ENCODE results near the gene PTPRN. TPM values are rescaled to one million over a fixed set of nuclear protein-coding genes. Genes with fewer than 3 reads are reported as not detected.
A peak's percentile ranks its signal among the peaks of the same experiment; 100 is the strongest.

PTPRN gene
- total RNA-seq, 1 experiment from 2014 or later: 6.5 TPM

- peaks cover 2% of the 10 kb centered on the region; the same call in 1 of the 2 replicates for H3K4me1 ChIP-seq (ENCODE audit: insufficient read depth, low read length)
- TF ChIP-seq CTCF (conservative IDR thresholded peaks at IDR 0.05): no peak
- no peak overlapping the region for H2BK120ac ChIP-seq (ENCODE audit: low read depth, low read length, poor library complexity, severe bottlenecking)
- H3K23ac ChIP-seq (ENCODE audit: insufficient read length, low read depth, low read length): no peak overlapping the region
- H2BK12ac ChIP-seq (ENCODE audit: insufficient read length, low read depth, low read length): no peak overlapping the region
- Mint-ChIP-seq H3K27ac (no peak overlapping the region), H3K36me3 (ENCODE audit: insufficient read depth in 1 of 3, low read depth in 3 of 3) (peaks cover 9 to 24% (median 23%) of the 10 kb centered on the region in 3 experiments; a peak in 6 of 7 replicates), H3K27me3 (ENCODE audit: low read depth) (peaks cover 9% of the 10 kb centered on the region), H3K4me3 (peak overlapping the region; percentile 92 to 96), H3K9me3 (no peaks in the 10 kb centered on the region), H3K4me1 (peaks cover 20 to 28% of the 10 kb centered on the region in 2 experiments)
- no peak overlapping the region for H4K5ac ChIP-seq (ENCODE audit: insufficient read length, low read depth, low read length)
- DNase-seq: no peak
- H4K8ac ChIP-seq (replicated peaks; ENCODE audit: insufficient read length, low read depth, low read length): no peak overlapping the region
- H3K4ac ChIP-seq (ENCODE audit: low read depth, low read length): no peak overlapping the region
- no peak overlapping the region for H2AFZ ChIP-seq (ENCODE audit: low read length)
- no CpG with 5 or more reads among the region's 10 CpGs for WGBS (ENCODE audit: extremely low coverage, insufficient read length, low lambda C conversion rate)
- H3K79me2 ChIP-seq (ENCODE audit: insufficient read depth, low read length): no peaks in the 10 kb centered on the region
- no peak overlapping the region for H2BK20ac ChIP-seq (ENCODE audit: low read depth, low read length, poor library complexity, severe bottlenecking)
- H3K23me2 ChIP-seq (ENCODE audit: insufficient read length, low read depth, low read length, poor library complexity, severe bottlenecking): no peaks in the 10 kb centered on the region
- no peaks in the 10 kb centered on the region for H3K27me3 ChIP-seq (ENCODE audit: insufficient read depth, low read length)
- H3K18ac ChIP-seq (ENCODE audit: insufficient read length, low read depth, low read length): no peak overlapping the region
- no peak overlapping the region for H2AK5ac ChIP-seq (ENCODE audit: insufficient read length, low read length)
- no peak overlapping the region for H3K9ac ChIP-seq (ENCODE audit: extremely low read depth, insufficient read length, low read length)
- H4K20me1 ChIP-seq (ENCODE audit: control insufficient read depth, insufficient read depth, insufficient read length): no peaks in the 10 kb centered on the region
- no peak overlapping the region for H2BK5ac ChIP-seq (ENCODE audit: insufficient read length, low read length)
- H3K27ac ChIP-seq (ENCODE audit: insufficient read length, low read depth, low read length): no peak overlapping the region
- no peak overlapping the region for H4K91ac ChIP-seq (ENCODE audit: insufficient read length, low read depth, low read length)
- no peaks in the 10 kb centered on the region for H3K9me3 ChIP-seq (ENCODE audit: control insufficient read depth, low read depth, low read length)
- H3K79me1 ChIP-seq (ENCODE audit: insufficient read depth, low read depth, low read length, poor library complexity, severe bottlenecking): no peaks in the 10 kb centered on the region
- no peak overlapping the region for H3T11ph ChIP-seq (ENCODE audit: low read length)
- H2BK15ac ChIP-seq (ENCODE audit: low read depth, low read length): no peak overlapping the region
- no peak overlapping the region for H3K4me2 ChIP-seq (ENCODE audit: insufficient read depth, insufficient read length, low read length)
- H3K14ac ChIP-seq (ENCODE audit: insufficient read depth, low read length): no peak overlapping the region
- H3K56ac ChIP-seq (ENCODE audit: insufficient read length, low read depth, low read length): no peak overlapping the region
These were observed 62.6 kb downstream of the PTPRN start for GRCh38 chr2:219246559-219246958.

All from H9 (cell line).